Gastroesophageal sphincter (tissue), 4 donors: Measurements from ENCODE around the gene PSMD4. TPM values are rescaled to one million over a fixed set of nuclear protein-coding genes. Genes with fewer than 3 reads are reported as not detected.

Experiments
- ATAC-seq: fragments of 150-250 bp; one replicate; pipeline ENCODE4 v1.9.1; 2016; ENCODE audit warnings: mild to moderate bottlenecking, moderate library complexity
- H3K27ac ChIP-seq, 4 donors: fragments of 200-600 bp; sonication (generic) in 3 of 4; 1 replicate in 3 of 4; 2 replicates in 1 of 4; pipeline ENCODE4 v1.5.1; 2016 to 2019
- H3K27me3 ChIP-seq: fragments of 200-600 bp; sonication (generic); one replicate; pipeline ENCODE4 v1.5.1; 2019
- H3K36me3 ChIP-seq, 2 donors: fragments of 200-600 bp; sonication (generic); one replicate each; pipeline ENCODE4 v1.5.1; 2019; ENCODE audit warnings: control low read depth in 1 of 2
- H3K4me1 ChIP-seq, 3 donors: fragments of 200-600 bp; sonication (generic); 1 replicate in 2 of 3; 2 replicates in 1 of 3; pipeline ENCODE4 v1.5.1; 2016 to 2019; ENCODE audit warnings: control low read depth in 2 of 3
- H3K4me3 ChIP-seq, 2 donors: fragments of 200-600 bp; sonication (generic); one replicate each; pipeline ENCODE4 v1.5.1; 2019; ENCODE audit warnings: mild to moderate bottlenecking in 1 of 2, moderate library complexity in 1 of 2
- H3K9me3 ChIP-seq, 3 donors: fragments of 200-600 bp; sonication (generic); one replicate each; pipeline ENCODE4 v1.5.1; 2017 to 2019; ENCODE audit warnings: control low read depth in 2 of 3
- EP300 ChIP-seq: sonication (generic); formaldehyde crosslinking; IDR thresholded peaks from one replicate; pipeline ENCODE4 v1.6.1; 2017; ENCODE audit warnings: antibody characterized with exemption, mild to moderate bottlenecking
- POLR2A ChIP-seq, 2 donors: fragments of 450-650 bp; IDR thresholded peaks; one replicate each; pipeline ENCODE4 v1.6.1; 2017; ENCODE audit warnings: antibody characterized with exemption in 2 of 2, mild to moderate bottlenecking in 2 of 2, moderate library complexity in 1 of 2
- POLR2AphosphoS5 ChIP-seq: sonication (generic); formaldehyde crosslinking; IDR thresholded peaks from one replicate; pipeline ENCODE4 v1.6.1; 2017; ENCODE audit warnings: antibody characterized with exemption
- WGBS, 2 donors: methylation state at CpG; one replicate each; pipeline ENCODE4 v1.1.5; 2018; ENCODE audit warnings: low coverage in 1 of 2; 5-methylcytosine and 5-hydroxymethylcytosine counted together
- total RNA-seq, 4 donors: library from RNA; depleted of rRNA; stranded (reverse); fragments of >200 nt; gene quantifications; one replicate each; pipeline ENCODE4 v1.1.0, GENCODE V29; 2016
- TF ChIP-seq, protein P1 (sequence below), 4 experiments: fragments of 200-600 bp in 2 of 4; fragments of 450-650 bp in 2 of 4; sonication (generic) in 1 of 4; IDR thresholded peaks; one replicate each; pipeline ENCODE4 v1.5.1; 2017 to 2019; ENCODE audit warnings: antibody characterized with exemption in 4 of 4, mild to moderate bottlenecking in 2 of 4, moderate library complexity in 2 of 4

PSMD4 gene
- total RNA-seq, 4 donors from 2014 or later, result 163 to 184 (median 171) TPM

DNA sequence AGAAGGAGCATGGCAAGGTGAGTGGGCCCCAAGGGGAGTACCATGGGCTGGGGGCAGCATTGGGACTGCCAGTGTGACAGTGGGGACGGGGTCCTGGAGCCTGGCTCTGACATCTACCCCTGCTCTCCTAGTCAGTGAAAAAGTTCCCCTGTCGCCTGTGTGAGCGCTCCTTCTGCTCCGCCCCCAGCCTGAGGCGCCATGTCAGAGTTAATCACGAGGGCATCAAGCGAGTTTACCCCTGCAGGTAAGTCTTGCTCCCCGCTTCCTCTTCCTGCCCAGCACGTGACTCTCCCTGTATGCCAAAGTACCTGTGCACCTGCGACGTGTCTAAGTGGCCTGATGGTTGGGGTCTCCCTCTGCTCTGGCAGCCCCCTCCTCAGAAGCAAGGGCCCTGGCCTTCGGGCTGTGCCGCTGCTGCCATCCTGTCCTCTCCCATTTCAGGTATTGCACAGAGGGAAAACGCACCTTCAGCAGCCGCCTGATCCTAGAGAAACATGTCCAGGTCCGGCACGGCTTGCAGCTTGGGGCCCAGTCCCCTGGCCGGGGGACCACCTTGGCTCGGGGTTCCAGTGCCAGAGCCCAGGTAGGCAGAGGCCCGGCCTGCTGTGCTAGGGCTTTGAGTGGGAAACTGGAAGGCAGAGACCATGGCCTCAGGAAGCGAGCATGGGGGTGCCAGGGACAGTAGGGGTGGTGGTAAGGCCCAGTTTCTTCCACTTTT is 35.6 kb downstream of the PSMD4 start:
- H3K27ac ChIP-seq, result peak overlapping the region in 1 of 4 donors; percentile 6
- H3K27me3 ChIP-seq, result no peaks in the 10 kb centered on the region
- H3K4me1 ChIP-seq, result peaks cover 0 to 19% (median 0%) of the 10 kb centered on the region in 3 donors
- ATAC-seq, result no peak
- TF ChIP-seq POLR2AphosphoS5 (no peak), EP300 (no peak), POLR2A (IDR thresholded peaks at IDR 0.05) (no peak)
- TF ChIP-seq, protein P1, sequence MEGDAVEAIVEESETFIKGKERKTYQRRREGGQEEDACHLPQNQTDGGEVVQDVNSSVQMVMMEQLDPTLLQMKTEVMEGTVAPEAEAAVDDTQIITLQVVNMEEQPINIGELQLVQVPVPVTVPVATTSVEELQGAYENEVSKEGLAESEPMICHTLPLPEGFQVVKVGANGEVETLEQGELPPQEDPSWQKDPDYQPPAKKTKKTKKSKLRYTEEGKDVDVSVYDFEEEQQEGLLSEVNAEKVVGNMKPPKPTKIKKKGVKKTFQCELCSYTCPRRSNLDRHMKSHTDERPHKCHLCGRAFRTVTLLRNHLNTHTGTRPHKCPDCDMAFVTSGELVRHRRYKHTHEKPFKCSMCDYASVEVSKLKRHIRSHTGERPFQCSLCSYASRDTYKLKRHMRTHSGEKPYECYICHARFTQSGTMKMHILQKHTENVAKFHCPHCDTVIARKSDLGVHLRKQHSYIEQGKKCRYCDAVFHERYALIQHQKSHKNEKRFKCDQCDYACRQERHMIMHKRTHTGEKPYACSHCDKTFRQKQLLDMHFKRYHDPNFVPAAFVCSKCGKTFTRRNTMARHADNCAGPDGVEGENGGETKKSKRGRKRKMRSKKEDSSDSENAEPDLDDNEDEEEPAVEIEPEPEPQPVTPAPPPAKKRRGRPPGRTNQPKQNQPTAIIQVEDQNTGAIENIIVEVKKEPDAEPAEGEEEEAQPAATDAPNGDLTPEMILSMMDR (IDR thresholded peaks at IDR 0.05), result no peak
- WGBS, 2 donors, result 60% methylated on average over 2 of the region's 21 CpGs; no CpG with 5 or more reads in 1 of the 2 donors
- H3K4me3 ChIP-seq, result no peak overlapping the region
- H3K36me3 ChIP-seq, result peaks cover 0 to 100% of the 10 kb centered on the region in 2 donors
- H3K9me3 ChIP-seq, result no peaks in the 10 kb centered on the region

DNA sequence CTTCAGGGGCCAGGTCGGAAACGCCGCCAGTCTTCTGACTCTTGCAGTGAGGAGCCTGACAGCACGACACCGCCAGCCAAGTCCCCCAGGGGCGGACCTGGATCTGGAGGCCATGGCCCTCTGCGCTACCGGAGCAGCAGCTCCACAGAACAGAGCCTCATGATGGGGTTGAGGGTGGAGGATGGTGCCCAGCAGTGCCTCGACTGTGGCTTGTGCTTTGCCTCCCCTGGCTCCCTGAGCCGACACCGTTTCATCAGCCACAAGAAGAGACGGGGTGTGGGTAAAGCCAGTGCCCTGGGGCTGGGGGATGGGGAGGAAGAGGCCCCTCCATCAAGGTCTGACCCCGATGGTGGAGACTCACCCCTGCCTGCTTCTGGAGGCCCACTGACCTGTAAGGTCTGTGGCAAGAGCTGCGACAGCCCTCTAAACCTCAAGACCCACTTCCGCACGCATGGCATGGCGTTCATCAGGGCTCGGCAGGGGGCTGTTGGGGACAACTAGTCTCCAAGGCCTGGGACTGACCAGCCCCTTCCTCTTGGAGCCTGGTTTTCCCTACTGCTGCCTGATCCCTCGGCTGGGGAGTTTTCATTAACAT is 36.3 kb downstream of the PSMD4 start:
- TF ChIP-seq, protein P1 (IDR thresholded peaks at IDR 0.05), result no peak
- TF ChIP-seq POLR2AphosphoS5, result no peak
- no peak for TF ChIP-seq EP300
- TF ChIP-seq POLR2A (IDR thresholded peaks at IDR 0.05), result no peak
- Histone ChIP-seq H3K4me1 (peaks cover 0 to 19% (median 0%) of the 10 kb centered on the region in 3 donors), H3K9me3 (no peaks in the 10 kb centered on the region), H3K27me3 (no peaks in the 10 kb centered on the region), H3K4me3 (no peak overlapping the region), H3K36me3 (peaks cover 0 to 100% of the 10 kb centered on the region in 2 donors), H3K27ac (no peak overlapping the region)
- ATAC-seq, result no peak
- WGBS, 2 donors, result 94% methylated on average over 5 of the region's 19 CpGs; no CpG with 5 or more reads in 1 of the 2 donors

DNA sequence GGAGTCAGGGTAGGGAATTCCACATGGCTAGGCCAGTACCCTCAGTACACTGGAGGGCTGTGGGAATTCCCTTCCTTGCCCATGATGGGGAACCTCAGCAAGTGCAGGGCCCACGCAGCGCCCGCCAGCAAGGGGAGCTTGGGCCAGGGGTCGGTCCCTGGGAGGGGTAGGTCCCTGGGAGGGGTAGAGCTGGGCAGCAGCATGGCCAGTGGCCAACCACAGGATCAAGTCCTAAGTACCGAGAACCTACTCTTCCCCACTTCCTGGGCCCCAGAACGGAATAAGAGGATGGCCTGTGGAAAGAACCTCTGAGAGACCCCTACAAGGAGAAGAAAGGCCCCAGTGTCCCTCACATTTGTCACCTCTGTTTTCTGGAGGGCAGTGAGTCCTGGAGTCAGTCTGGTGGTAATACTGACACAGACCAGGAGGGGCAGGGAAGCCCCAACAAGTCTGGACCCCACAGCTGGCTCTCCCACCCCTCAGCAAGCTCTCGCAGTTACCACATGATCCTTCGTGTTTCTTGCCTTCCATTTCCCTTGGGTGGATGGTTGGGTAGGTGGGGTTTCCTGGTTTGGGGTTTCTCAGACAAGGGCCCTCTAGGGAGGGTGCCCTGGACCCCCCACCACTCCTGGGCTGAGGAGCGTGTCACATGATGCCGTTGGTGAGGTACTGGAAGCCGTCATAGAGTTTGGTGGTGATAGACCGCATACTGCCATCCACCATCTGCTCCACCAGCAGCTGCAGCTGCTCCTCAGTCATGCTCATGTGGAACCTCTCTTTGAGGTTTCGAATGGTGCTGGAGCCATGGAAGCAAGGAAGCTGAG is 37.9 kb downstream of the PSMD4 start:
- TF ChIP-seq POLR2AphosphoS5, result no peak
- no peak for TF ChIP-seq EP300
- Histone ChIP-seq H3K4me1 (peaks cover 0 to 19% (median 0%) of the 10 kb centered on the region in 3 donors), H3K4me3 (no peak overlapping the region), H3K36me3 (peaks cover 0 to 100% of the 10 kb centered on the region in 2 donors), H3K9me3 (no peaks in the 10 kb centered on the region), H3K27me3 (no peaks in the 10 kb centered on the region), H3K27ac (peak overlapping the region in 3 of 4 donors; percentile 9 to 44 (median 32))
- WGBS, 2 donors, result 80 to 90% methylated on average over 1 to 3 of the region's 13 CpGs
- ATAC-seq, result no peak

DNA sequence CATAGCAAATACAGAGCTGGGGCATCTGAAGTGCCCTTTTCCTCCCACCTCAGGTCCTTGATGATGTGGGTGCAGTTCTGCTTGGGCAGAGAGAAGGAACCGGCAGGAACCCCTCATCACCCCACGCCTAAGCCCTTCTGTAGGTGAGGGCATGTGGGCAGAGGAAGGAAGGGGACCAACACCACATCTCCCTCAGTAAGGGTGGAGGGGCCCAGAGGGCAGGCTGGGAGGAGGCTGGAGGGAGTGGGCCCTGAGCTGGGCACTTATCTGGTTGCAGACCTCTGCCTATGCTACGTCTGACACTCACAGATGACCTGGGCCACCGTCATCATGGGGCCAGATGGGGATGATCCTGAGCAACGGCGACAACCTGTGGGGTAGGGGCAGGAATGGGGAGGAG is 38.6 kb downstream of the PSMD4 start:
- Histone ChIP-seq H3K4me3 (no peak overlapping the region), H3K9me3 (no peaks in the 10 kb centered on the region), H3K4me1 (peaks cover 0 to 19% (median 0%) of the 10 kb centered on the region in 3 donors), H3K36me3 (peaks cover 0 to 100% of the 10 kb centered on the region in 2 donors), H3K27me3 (no peaks in the 10 kb centered on the region), H3K27ac (peak overlapping the region in 1 of 4 donors; percentile 40)
- TF ChIP-seq, protein P1 (IDR thresholded peaks at IDR 0.05), result no peak
- TF ChIP-seq POLR2A (IDR thresholded peaks at IDR 0.05) (no peak), EP300 (no peak)
- no peak for ATAC-seq
- WGBS, 2 donors, result 63 to 75% methylated on average over 2 to 6 of the region's 6 CpGs
